OCI-LY3 (cell line): ENCODE data around the gene IL23A.

Source experiments
- H2AFZ ChIP-seq: fragments of 200-600, 300-600 bp; shearing (Covaris generic); 2 replicates; pipeline ENCODE4 v1.6.0; 2014; ENCODE audit warnings: antibody characterized with exemption, low read depth, low read length
- H3K27ac ChIP-seq: fragments of 200-600, 300-600 bp; sonication (generic); 2 replicates; pipeline ENCODE4 v1.5.1; 2014; ENCODE audit warnings: mild to moderate bottlenecking, low read length, moderate library complexity, mixed read lengths
- H3K27me3 ChIP-seq: fragments of 200-600, 300-600 bp; sonication (generic); 2 replicates; pipeline ENCODE4 v1.6.1; 2014; ENCODE audit warnings: low read depth, low read length, mixed read lengths
- H3K36me3 ChIP-seq: fragments of 200-600, 300-600 bp; sonication (generic); replicated peaks from 2 replicates; pipeline ENCODE3; 2014; ENCODE audit warnings: low read depth, low read length, mixed read lengths
- H3K4me1 ChIP-seq: fragments of 300-600, 200-600 bp; sonication (generic); 2 replicates; pipeline ENCODE4 v1.6.1; 2014; ENCODE audit warnings: low read length, mixed read lengths
- H3K4me2 ChIP-seq: fragments of 200-600, 300-600 bp; sonication (generic); 2 replicates; pipeline ENCODE4 v1.6.1; 2014; ENCODE audit warnings: low read length, mixed read lengths
- H3K4me3 ChIP-seq: fragments of 300-600, 200-600 bp; sonication (generic); 2 replicates; pipeline ENCODE4 v1.5.1; 2014; ENCODE audit warnings: antibody characterized with exemption, mild to moderate bottlenecking, low read length, moderate library complexity
- H3K79me2 ChIP-seq: fragments of 300-600, 200-600 bp; shearing (Covaris generic); 2 replicates; pipeline ENCODE4 v1.6.1; 2014; ENCODE audit warnings: mild to moderate bottlenecking, low read length, mixed read lengths
- H3K9ac ChIP-seq: fragments of 300-600, 200-600 bp; shearing (Covaris generic); 2 replicates; pipeline ENCODE4 v1.6.0; 2014; ENCODE audit warnings: mild to moderate bottlenecking, low read length, moderate library complexity
- H3K9me3 ChIP-seq: fragments of 200-600, 300-600 bp; shearing (Covaris generic); 2 replicates; pipeline ENCODE4 v1.6.1; 2014; ENCODE audit warnings: low read length, mixed read lengths; ENCODE audit not compliant: insufficient read depth
- H4K20me1 ChIP-seq: fragments of 200-600, 300-600 bp; sonication (generic); 2 replicates; pipeline ENCODE4 v1.6.1; 2016; ENCODE audit warnings: low read length, mixed read lengths; ENCODE audit not compliant: insufficient read depth
- CTCF ChIP-seq: fragments of 200-600, 300-600 bp; sonication (generic); IDR thresholded peaks from 2 replicates; pipeline ENCODE4 v1.5.1; 2014; ENCODE audit warnings: antibody characterized with exemption, low read length, low read depth
- EZH2phosphoT487 ChIP-seq: fragments of 200-600 bp; shearing (Covaris generic); IDR thresholded peaks from 2 replicates; pipeline ENCODE4 v1.6.1; 2018; ENCODE audit warnings: antibody characterized with exemption, mixed run types, low read depth

IL23A gene

GRCh38 chr12:56348776-56349175, 10.1 kb downstream of the IL23A start:
- no peak overlapping the region for H3K4me2 ChIP-seq
- no peak overlapping the region for H3K4me3 ChIP-seq
- no peaks in the 10 kb centered on the region for H3K4me1 ChIP-seq
- H3K27me3 ChIP-seq, result no peaks in the 10 kb centered on the region
- H3K9me3 ChIP-seq, result no peaks in the 10 kb centered on the region
- no peak overlapping the region for H2AFZ ChIP-seq
- H3K9ac ChIP-seq, result no peak overlapping the region
- TF ChIP-seq EZH2phosphoT487 (no peak), CTCF (no peak)
- H3K27ac ChIP-seq, result no peak overlapping the region
- H4K20me1 ChIP-seq, result no peaks in the 10 kb centered on the region
- H3K79me2 ChIP-seq, result no peaks in the 10 kb centered on the region
- peaks cover 32% of the 10 kb centered on the region for H3K36me3 ChIP-seq

DNA sequence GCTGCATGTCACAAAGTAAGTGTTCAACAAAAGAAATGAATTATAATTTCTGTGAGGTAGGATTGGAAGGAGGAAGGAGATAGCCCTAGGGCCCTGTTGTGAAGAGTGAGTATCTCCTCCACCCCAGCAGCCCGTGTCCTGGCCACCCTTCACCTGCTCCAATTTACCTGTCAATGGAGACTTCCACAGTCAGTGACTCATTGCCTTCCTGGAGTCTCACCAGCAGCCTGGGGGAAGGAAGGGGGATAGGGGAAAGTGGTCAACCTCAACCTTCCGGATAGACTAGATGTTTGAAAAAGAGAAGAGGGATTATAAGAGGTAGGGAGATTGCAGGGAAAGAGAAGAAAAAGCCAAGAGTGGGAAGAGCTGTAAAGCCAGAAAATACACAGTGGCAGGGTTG, 12.0 kb downstream of the IL23A start:
- Histone ChIP-seq H3K4me3 (no peak overlapping the region), H3K36me3 (peaks cover 39% of the 10 kb centered on the region)
- no peak for TF ChIP-seq CTCF
- no peak for TF ChIP-seq EZH2phosphoT487

GRCh38 chr12:56351325-56351724, 12.6 kb downstream of the IL23A start:
- H3K4me3 ChIP-seq, result no peak overlapping the region
- TF ChIP-seq CTCF (no peak), EZH2phosphoT487 (no peak)
- H3K9me3 ChIP-seq, result no peaks in the 10 kb centered on the region

More for the DNA sequence above, 12.0 kb downstream of the IL23A start:
- Histone ChIP-seq H3K79me2 (no peaks in the 10 kb centered on the region), H2AFZ (no peak overlapping the region), H4K20me1 (no peaks in the 10 kb centered on the region), H3K9me3 (no peaks in the 10 kb centered on the region), H3K27me3 (no peaks in the 10 kb centered on the region), H3K4me2 (no peak overlapping the region), H3K9ac (no peak overlapping the region), H3K4me1 (no peaks in the 10 kb centered on the region), H3K27ac (no peak overlapping the region)

GRCh38 chr12:56358836-56359532, 20.3 kb downstream of the IL23A start:
- H2AFZ ChIP-seq, result peak overlapping the region; percentile 28; the same call in 1 of the 2 replicates

More at GRCh38 chr12:56351325-56351724, 12.6 kb downstream of the IL23A start:
- H3K27me3 ChIP-seq, result no peaks in the 10 kb centered on the region
- peaks cover 39% of the 10 kb centered on the region for H3K36me3 ChIP-seq
- H3K9ac ChIP-seq, result no peak overlapping the region
- no peak overlapping the region for H3K4me2 ChIP-seq
- no peak overlapping the region for H2AFZ ChIP-seq
- H3K4me1 ChIP-seq, result no peaks in the 10 kb centered on the region
- no peak overlapping the region for H3K27ac ChIP-seq
- H4K20me1 ChIP-seq, result no peaks in the 10 kb centered on the region
- no peaks in the 10 kb centered on the region for H3K79me2 ChIP-seq

More at GRCh38 chr12:56358836-56359532, 20.3 kb downstream of the IL23A start:
- Histone ChIP-seq H3K9me3 (no peaks in the 10 kb centered on the region), H3K4me2 (peak overlapping the region; percentile 93), H3K27me3 (no peaks in the 10 kb centered on the region), H3K79me2 (0 out of 2 replicates have a peak, but pooled peaks cover 7% of the 10 kb centered on the region), H3K9ac (peak overlapping the region; percentile 87), H3K4me1 (peaks cover 17% of the 10 kb centered on the region), H3K36me3 (peaks cover 10% of the 10 kb centered on the region), H3K27ac (peak overlapping the region; percentile 41), H3K4me3 (peak overlapping the region; percentile 90), H4K20me1 (no peaks in the 10 kb centered on the region)
- TF ChIP-seq EZH2phosphoT487 (no peak), CTCF (no peak)
